ENCODE data around the gene FOXM1.

DNA sequence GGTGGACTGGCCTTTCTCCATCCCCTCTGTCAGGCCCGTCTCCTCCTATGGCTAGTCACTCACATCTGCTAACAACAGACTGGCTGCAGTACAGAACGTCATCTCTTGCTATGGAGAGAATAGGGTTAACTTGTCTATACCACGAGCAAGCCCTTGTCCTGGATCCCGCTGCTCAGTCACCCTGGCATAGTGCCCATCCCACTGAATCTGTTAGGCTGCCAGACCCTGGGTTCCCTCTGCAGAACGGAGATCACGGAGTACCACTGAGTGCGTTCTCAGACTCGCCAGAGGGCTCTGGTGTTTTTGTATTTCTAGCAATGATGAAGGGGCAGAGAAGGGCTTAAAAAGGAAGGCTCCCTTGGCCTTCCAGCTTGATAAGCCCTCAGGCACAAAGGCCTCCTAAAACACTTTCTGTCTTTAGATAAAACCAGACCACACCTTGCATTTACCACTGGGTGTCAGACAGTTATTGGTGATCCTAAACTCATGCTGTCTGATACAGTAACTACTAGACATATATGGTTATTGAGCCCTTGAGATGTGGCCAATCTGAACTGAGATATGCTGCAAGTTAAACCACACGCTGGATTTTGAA lies 35.8 kb downstream of the FOXM1 start:
- TF ChIP-seq, protein P1, sequence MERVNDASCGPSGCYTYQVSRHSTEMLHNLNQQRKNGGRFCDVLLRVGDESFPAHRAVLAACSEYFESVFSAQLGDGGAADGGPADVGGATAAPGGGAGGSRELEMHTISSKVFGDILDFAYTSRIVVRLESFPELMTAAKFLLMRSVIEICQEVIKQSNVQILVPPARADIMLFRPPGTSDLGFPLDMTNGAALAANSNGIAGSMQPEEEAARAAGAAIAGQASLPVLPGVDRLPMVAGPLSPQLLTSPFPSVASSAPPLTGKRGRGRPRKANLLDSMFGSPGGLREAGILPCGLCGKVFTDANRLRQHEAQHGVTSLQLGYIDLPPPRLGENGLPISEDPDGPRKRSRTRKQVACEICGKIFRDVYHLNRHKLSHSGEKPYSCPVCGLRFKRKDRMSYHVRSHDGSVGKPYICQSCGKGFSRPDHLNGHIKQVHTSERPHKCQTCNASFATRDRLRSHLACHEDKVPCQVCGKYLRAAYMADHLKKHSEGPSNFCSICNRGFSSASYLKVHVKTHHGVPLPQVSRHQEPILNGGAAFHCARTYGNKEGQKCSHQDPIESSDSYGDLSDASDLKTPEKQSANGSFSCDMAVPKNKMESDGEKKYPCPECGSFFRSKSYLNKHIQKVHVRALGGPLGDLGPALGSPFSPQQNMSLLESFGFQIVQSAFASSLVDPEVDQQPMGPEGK (CRISPR knock-in tag; IDR thresholded peaks at IDR 0.05; ENCODE audit: borderline replicate concordance), result no peak
- TF ChIP-seq ESRRG (CRISPR knock-in tag; IDR thresholded peaks at IDR 0.05), result no peak
- TF ChIP-seq ARNTL (CRISPR knock-in tag; IDR thresholded peaks at IDR 0.05; ENCODE audit: borderline replicate concordance, low read depth), result no peak
- TF ChIP-seq ZNF70 (CRISPR knock-in tag; IDR thresholded peaks at IDR 0.05), result no peak
- TF ChIP-seq TCF4 (CRISPR knock-in tag; IDR thresholded peaks at IDR 0.05; ENCODE audit: borderline replicate concordance), result no peak
- TF ChIP-seq ZFP3 (CRISPR knock-in tag; IDR thresholded peaks at IDR 0.05), result no peak
- no peak for TF ChIP-seq GLIS3 (CRISPR knock-in tag; IDR thresholded peaks at IDR 0.05)
- no peak for TF ChIP-seq ISL1 (CRISPR knock-in tag; IDR thresholded peaks at IDR 0.05)
- TF ChIP-seq, protein P2, sequence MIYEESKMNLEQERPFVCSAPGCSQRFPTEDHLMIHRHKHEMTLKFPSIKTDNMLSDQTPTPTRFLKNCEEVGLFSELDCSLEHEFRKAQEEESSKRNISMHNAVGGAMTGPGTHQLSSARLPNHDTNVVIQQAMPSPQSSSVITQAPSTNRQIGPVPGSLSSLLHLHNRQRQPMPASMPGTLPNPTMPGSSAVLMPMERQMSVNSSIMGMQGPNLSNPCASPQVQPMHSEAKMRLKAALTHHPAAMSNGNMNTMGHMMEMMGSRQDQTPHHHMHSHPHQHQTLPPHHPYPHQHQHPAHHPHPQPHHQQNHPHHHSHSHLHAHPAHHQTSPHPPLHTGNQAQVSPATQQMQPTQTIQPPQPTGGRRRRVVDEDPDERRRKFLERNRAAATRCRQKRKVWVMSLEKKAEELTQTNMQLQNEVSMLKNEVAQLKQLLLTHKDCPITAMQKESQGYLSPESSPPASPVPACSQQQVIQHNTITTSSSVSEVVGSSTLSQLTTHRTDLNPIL (CRISPR knock-in tag; IDR thresholded peaks at IDR 0.05; ENCODE audit: low read depth), result no peak
- TF ChIP-seq RARB (CRISPR knock-in tag; IDR thresholded peaks at IDR 0.05), result no peak

Measured in SK-N-SH treated with all-trans-retinoic acid at 6 μM for 48 hours (cell line).